ENCODE data around the gene IL17REL. TPM values are rescaled to one million over a fixed set of nuclear protein-coding genes. Genes with fewer than 3 reads are reported as not detected.

The IL17REL gene
- total RNA-seq, 2 donors from 2014 or later = 0.68 TPM; not detected in 1

GRCh38 chr22:50014053-50014501 lies 1.5 kb upstream of the IL17REL start:
- Histone ChIP-seq H3K27ac (no peak overlapping the region), H3K36me3 (no peaks in the 10 kb centered on the region), H3K27me3 (replicated peaks; ENCODE audit: insufficient read depth) (peaks cover 19% of the 10 kb centered on the region), H3K4me1 (replicated peaks) (peaks cover 6% of the 10 kb centered on the region), H3K4me3 (no peak overlapping the region), H3K9me3 (no peaks in the 10 kb centered on the region)
- 65% methylated on average over 16 of the region's 16 CpGs for WGBS
- TF ChIP-seq POLR2A (IDR thresholded peaks at IDR 0.05) (no peak), POLR2AphosphoS5 (IDR thresholded peaks at IDR 0.05) (no peak), CTCF (IDR thresholded peaks at IDR 0.05) (no peak)
- no peak for DNase-seq (ENCODE audit: low spot score)
- intact Hi-C loops (cut with DNase I) = no loop called here

GRCh38 chr22:50011447-50012210 lies 936 bp downstream of the IL17REL start:
- Histone ChIP-seq H3K4me3 (no peak overlapping the region), H3K9me3 (no peaks in the 10 kb centered on the region), H3K27ac (no peak overlapping the region), H3K27me3 (replicated peaks; ENCODE audit: insufficient read depth) (peaks cover 19% of the 10 kb centered on the region), H3K36me3 (no peaks in the 10 kb centered on the region), H3K4me1 (replicated peaks) (peaks cover 16% of the 10 kb centered on the region)
- intact Hi-C loops (cut with DNase I) = no loop called here
- TF ChIP-seq CTCF (IDR thresholded peaks at IDR 0.05) = no peak
- no peak for TF ChIP-seq POLR2A (IDR thresholded peaks at IDR 0.05)
- no peak for TF ChIP-seq POLR2AphosphoS5 (IDR thresholded peaks at IDR 0.05)
- whole genome bisulfite sequencing = 63% methylated on average over 18 of the region's 18 CpGs
- DNase-seq (ENCODE audit: low spot score) = no peak

- intact Hi-C loops (cut with DNase I) = no loop called here
- WGBS = 9% methylated on average over 36 of the region's 61 CpGs
- Histone ChIP-seq H3K4me3 (no peak overlapping the region), H3K36me3 (no peaks in the 10 kb centered on the region), H3K4me1 (replicated peaks) (peaks cover 18% of the 10 kb centered on the region), H3K27me3 (replicated peaks; ENCODE audit: insufficient read depth) (peaks cover 19% of the 10 kb centered on the region), H3K9me3 (no peaks in the 10 kb centered on the region), H3K27ac (no peak overlapping the region)
- no peak for DNase-seq (ENCODE audit: low spot score)
- TF ChIP-seq POLR2AphosphoS5 (IDR thresholded peaks at IDR 0.05) = no peak
- TF ChIP-seq CTCF (IDR thresholded peaks at IDR 0.05) = no peak
- no peak for TF ChIP-seq POLR2A (IDR thresholded peaks at IDR 0.05)
These were observed 1.7 kb downstream of the IL17REL start for GRCh38 chr22:50010676-50011446.

- H3K4me1 ChIP-seq (replicated peaks) = peaks cover 17% of the 10 kb centered on the region
These were observed 2.5 kb downstream of the IL17REL start for GRCh38 chr22:50009765-50010675.

More at GRCh38 chr22:50009765-50010675, 2.5 kb downstream of the IL17REL start:
- no peak overlapping the region for H3K4me3 ChIP-seq
- WGBS = 87% methylated on average over 39 of the region's 46 CpGs
- DNase-seq (ENCODE audit: low spot score) = no peak
- H3K27me3 ChIP-seq (replicated peaks; ENCODE audit: insufficient read depth) = peaks cover 19% of the 10 kb centered on the region
- no peaks in the 10 kb centered on the region for H3K9me3 ChIP-seq
- TF ChIP-seq POLR2AphosphoS5 (IDR thresholded peaks at IDR 0.05) (no peak), CTCF (IDR thresholded peaks at IDR 0.05) (no peak), POLR2A (IDR thresholded peaks at IDR 0.05) (no peak)
- no peaks in the 10 kb centered on the region for H3K36me3 ChIP-seq
- intact Hi-C loops (cut with DNase I) = no loop called here
- H3K27ac ChIP-seq = no peak overlapping the region
